ENCODE data around the gene GRK5.

GRK5 gene

DNA sequence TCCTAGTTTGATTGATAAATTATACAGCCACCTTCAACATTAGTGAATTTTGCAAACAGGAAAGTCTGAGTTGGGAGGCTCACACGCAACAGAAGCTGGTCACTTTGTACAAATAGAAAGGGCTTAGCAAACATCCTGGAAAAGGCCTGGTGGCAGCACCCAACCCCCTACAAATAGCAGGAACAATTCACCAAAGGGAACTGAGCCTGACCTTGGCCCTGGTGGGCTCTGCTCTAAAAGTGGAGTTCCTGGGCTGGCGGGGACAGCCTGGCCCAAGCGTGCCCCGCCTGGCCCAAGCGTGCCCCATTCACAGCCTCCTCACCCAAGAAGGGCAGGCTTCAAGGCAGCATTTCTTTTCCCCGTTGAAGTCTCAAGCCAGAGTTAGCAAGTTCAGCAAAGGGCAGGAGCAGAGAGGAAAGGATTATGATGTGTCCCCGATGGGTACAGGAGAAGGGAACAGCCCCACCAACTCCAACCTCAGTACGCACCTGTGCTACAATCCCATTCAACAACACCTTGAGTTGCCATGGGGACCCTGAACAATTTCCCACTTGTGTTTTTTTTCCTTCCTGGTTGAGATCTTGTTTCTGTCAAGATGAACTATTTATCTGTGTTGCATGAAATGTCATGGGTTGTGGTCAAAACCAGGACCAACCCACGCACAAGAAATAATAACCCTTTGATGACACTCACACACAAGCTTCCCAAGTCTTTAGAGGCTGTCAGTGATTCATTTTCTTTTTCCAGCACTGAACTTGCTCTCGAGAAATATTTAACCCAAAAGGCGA is 291.7 kb downstream of the GRK5 start:
- no peak for DNase-seq (ENCODE audit: low spot score)
- no peak overlapping the region for H3K27ac ChIP-seq
- TF ChIP-seq, protein P1, sequence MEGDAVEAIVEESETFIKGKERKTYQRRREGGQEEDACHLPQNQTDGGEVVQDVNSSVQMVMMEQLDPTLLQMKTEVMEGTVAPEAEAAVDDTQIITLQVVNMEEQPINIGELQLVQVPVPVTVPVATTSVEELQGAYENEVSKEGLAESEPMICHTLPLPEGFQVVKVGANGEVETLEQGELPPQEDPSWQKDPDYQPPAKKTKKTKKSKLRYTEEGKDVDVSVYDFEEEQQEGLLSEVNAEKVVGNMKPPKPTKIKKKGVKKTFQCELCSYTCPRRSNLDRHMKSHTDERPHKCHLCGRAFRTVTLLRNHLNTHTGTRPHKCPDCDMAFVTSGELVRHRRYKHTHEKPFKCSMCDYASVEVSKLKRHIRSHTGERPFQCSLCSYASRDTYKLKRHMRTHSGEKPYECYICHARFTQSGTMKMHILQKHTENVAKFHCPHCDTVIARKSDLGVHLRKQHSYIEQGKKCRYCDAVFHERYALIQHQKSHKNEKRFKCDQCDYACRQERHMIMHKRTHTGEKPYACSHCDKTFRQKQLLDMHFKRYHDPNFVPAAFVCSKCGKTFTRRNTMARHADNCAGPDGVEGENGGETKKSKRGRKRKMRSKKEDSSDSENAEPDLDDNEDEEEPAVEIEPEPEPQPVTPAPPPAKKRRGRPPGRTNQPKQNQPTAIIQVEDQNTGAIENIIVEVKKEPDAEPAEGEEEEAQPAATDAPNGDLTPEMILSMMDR (conservative IDR thresholded peaks at IDR 0.05; ENCODE audit: low read depth) = no peak
- POLR2A ChIA-PET (ENCODE audit: low non-redundant PET) = no interaction called here
- CTCF ChIA-PET = interaction anchor here (0.7 kb wide), 1 partner anchor 50 kb away, joined by 7 read pairs; no protein-coding TSS in a partner anchor

DNA sequence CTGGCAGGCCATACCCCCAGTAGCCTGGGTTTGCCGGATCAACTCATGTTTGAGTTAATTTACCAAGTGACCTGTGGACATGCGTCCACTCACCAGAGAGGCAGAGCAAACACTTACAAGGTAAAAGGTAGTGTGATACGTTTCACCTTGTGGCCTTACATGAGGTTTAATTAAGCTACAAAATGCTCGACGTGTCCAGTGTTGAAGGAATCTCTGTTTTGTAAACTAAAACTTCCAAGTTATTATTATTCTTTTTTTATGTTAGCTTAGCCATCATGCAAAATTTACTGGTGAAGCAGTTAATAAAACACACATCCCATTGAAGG is 292.3 kb downstream of the GRK5 start:
- CTCF ChIA-PET = interaction anchor here (0.7 to 1.4 kb wide), 3 partner anchors 10 to 51 kb away, joined by 3 to 8 read pairs (median 7); no protein-coding TSS in a partner anchor
- TF ChIP-seq, protein P1 (conservative IDR thresholded peaks at IDR 0.05; ENCODE audit: low read depth) = no peak
- no peak overlapping the region for H3K27ac ChIP-seq
- no peak for DNase-seq (ENCODE audit: low spot score)
- POLR2A ChIA-PET (ENCODE audit: low non-redundant PET) = no interaction called here

DNA sequence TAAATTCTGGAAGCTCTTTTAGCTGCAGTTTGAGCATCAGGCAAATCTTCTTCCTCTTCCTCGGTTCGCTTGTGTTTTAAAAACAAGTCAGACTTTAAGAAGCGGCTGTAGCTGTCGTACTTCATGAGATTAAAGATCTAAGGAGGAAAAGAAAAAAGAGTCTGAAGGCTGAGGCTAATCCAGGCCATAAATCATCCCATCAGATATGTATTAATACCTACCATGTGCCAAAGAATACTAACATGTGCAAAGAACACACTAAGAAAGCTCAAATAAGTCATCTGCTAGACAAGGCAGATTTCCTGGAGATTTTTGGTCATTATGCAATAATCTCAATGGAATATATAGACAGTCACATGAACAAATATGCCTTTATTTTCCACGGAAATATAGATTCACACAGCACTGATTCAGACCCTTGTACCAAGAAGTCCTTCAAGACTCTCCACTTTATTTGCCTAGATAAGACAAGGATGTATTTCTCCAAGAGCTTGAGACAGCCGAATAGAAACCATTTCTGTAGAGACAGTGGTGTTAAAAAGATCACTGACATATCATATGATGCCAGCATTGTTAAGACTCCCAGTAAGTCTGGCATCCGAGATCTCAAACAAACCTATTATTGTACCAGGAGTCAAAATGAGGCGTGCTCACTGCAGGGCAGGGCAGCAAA is 292.9 kb downstream of the GRK5 start:
- ChIA-PET CTCF (interaction anchor here (0.7 to 1.4 kb wide), 3 partner anchors 10 to 381 kb away, joined by 3 to 8 read pairs (median 3); no protein-coding TSS in a partner anchor), POLR2A (ENCODE audit: low non-redundant PET) (no interaction called here)
- TF ChIP-seq, protein P1 (conservative IDR thresholded peaks at IDR 0.05; ENCODE audit: low read depth) = no peak
- DNase-seq (ENCODE audit: low spot score) = no peak
- H3K27ac ChIP-seq = no peak overlapping the region

DNA sequence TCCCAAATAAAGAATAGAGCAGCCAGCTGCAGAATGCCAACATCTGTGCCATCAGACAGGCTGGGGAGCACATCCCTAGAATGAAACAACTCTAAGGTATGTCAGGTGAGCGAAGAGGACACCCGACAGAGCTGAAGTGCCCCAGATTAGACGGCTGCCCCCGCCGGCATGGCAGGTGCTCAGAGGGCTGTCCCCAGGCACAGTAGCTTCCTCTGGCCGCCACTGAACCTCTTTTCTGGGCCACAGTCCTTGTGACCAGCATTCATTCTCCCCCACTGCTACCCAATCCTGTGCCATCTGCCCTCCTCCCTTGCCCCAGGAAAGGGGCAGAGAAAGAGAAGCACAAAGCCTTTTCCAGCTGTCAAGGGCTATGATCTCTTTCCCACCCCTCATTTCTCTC is 293.4 kb downstream of the GRK5 start:
- no peak overlapping the region for H3K27ac ChIP-seq
- TF ChIP-seq, protein P1 (conservative IDR thresholded peaks at IDR 0.05; ENCODE audit: low read depth) = no peak
- DNase-seq (ENCODE audit: low spot score) = no peak
- CTCF ChIA-PET = interaction anchor here (0.7 to 1.4 kb wide), 2 partner anchors 11 to 381 kb away, joined by 3 to 8 read pairs; no protein-coding TSS in a partner anchor
- POLR2A ChIA-PET (ENCODE audit: low non-redundant PET) = no interaction called here

DNA sequence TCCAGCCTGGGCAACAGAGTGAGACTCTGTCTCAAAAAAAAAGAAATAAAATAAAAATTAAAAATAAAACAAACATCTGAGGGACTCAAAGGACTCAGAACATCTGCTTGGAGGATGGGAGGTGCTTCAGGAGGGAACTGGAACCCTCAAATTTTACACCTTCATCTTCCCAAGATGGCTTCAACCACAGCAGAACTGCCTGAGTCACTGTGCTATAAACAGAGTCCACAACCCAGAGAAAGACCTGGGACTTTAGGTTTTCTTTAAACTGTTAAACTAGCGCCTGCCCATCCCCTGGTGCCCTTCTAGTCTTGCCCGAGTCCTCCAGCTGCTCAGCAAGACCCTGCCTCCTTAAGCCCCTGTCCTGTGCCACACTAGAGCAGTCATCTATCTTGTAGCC is 294.3 kb downstream of the GRK5 start:
- no peak for DNase-seq (ENCODE audit: low spot score)
- H3K27ac ChIP-seq = no peak overlapping the region
- CTCF ChIA-PET = no interaction called here
- POLR2A ChIA-PET (ENCODE audit: low non-redundant PET) = no interaction called here
- TF ChIP-seq, protein P1 (conservative IDR thresholded peaks at IDR 0.05; ENCODE audit: low read depth) = no peak

DNA sequence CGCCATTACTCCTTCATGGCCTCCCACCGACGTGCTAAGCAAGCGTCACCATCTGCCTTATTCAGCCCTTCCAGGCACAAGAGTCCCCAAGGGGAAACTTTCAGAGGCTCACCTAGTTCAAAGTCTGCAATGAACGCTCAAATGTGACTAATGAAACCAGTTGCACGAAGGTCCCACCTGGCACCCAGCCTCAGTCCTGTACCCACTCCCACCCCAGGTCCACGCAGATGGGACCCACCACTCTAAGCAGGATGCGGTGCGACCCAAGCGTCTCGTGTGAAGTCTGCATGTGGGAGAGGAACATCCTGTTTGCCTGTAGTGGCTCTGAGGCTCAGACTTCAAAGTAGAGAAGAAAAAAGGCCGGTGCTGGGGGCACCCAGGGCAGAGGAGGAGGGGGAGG is 294.8 kb downstream of the GRK5 start:
- DNase-seq (ENCODE audit: low spot score) = no peak
- CTCF ChIA-PET = no interaction called here
- TF ChIP-seq, protein P1 (conservative IDR thresholded peaks at IDR 0.05; ENCODE audit: low read depth) = no peak

More for the DNA sequence above, 294.8 kb downstream of the GRK5 start:
- H3K27ac ChIP-seq = no peak overlapping the region
- POLR2A ChIA-PET (ENCODE audit: low non-redundant PET) = no interaction called here
